CD4-positive, alpha-beta memory T cell (primary cell): ENCODE data around the gene DEFB108B. TPM values are rescaled to one million over a fixed set of nuclear protein-coding genes. Genes with fewer than 3 reads are reported as not detected.
"Not testable (repeated sequence)": the region's sequence is repeated elsewhere in the genome, so short reads cannot be mapped to it uniquely, and the experiment has no call there.

Experiments
- CTCF ChIA-PET: fragments of 350-600 bp; sonication (Branson Sonifier 250); formaldehyde crosslinking; loops from one replicate; lab custom pipeline; 2021; ENCODE audit warnings: inconsistent platforms; ENCODE audit not compliant: partially characterized antibody; lab: Charles Lee
- POLR2A ChIA-PET: fragments of 350-600 bp; sonication (Branson Sonifier 250); formaldehyde crosslinking; loops from one replicate; lab custom pipeline; 2021; ENCODE audit not compliant: partially characterized antibody; lab: Charles Lee
- DNase-seq, 5 donors: peaks; one replicate each; pipeline versions ENCODE4 v3.0.0 to v3.0.0-alpha.2; 2020 to 2022; ENCODE audit warnings: mixed read lengths in 1 of 5
- H3K27ac ChIP-seq: one replicate; pipeline ENCODE4 v1.7.0; 2013; ENCODE audit warnings: low read depth, low read length
- H3K27me3 ChIP-seq: 2 replicates; pipeline ENCODE4 v1.7.0; 2013; ENCODE audit warnings: mild to moderate bottlenecking, low read length, moderate library complexity; ENCODE audit not compliant: insufficient read depth
- H3K36me3 ChIP-seq: 2 replicates; pipeline ENCODE4 v1.7.0; 2013; ENCODE audit warnings: mild to moderate bottlenecking, low read length, moderate library complexity; ENCODE audit not compliant: insufficient read depth
- H3K4me1 ChIP-seq: 2 replicates; pipeline ENCODE4 v1.7.0; 2013; ENCODE audit warnings: mild to moderate bottlenecking, low read length, moderate library complexity; ENCODE audit not compliant: insufficient read depth
- H3K4me3 ChIP-seq, 2 donors: one replicate each; pipeline ENCODE4 v1.7.0; 2013; ENCODE audit warnings: low read length in 2 of 2, mild to moderate bottlenecking in 1 of 2
- H3K9me3 ChIP-seq, 2 donors: one replicate each; pipeline ENCODE4 v1.7.0; 2013; ENCODE audit warnings: low read length in 2 of 2, control low read depth in 1 of 2; ENCODE audit not compliant: control insufficient read depth in 1 of 2
- H3K27ac Mint-ChIP-seq, 7 donors: one replicate each; pipeline ENCODE4 v1.8.0; 2020 to 2021; ENCODE audit warnings: mixed read lengths in 7 of 7, mild to moderate bottlenecking in 6 of 7, inconsistent platforms in 3 of 7, moderate library complexity in 3 of 7
- H3K27me3 Mint-ChIP-seq, 2 donors: one replicate each; pipeline ENCODE4 v1.8.0; 2020 to 2021; ENCODE audit warnings: mixed read lengths in 2 of 2
- H3K36me3 Mint-ChIP-seq, 2 donors: one replicate each; pipeline ENCODE4 v1.8.0; 2020 to 2021; ENCODE audit warnings: mixed read lengths in 2 of 2, inconsistent platforms in 1 of 2, mild to moderate bottlenecking in 1 of 2
- H3K4me1 Mint-ChIP-seq, 4 donors: one replicate each; pipeline ENCODE4 v1.8.0; 2020 to 2021; ENCODE audit warnings: mixed read lengths in 4 of 4, mild to moderate bottlenecking in 1 of 4
- H3K4me3 Mint-ChIP-seq, 8 donors: one replicate each; pipeline ENCODE4 v1.8.0; 2020 to 2021; ENCODE audit warnings: mixed read lengths in 8 of 8, mild to moderate bottlenecking in 7 of 8, moderate library complexity in 6 of 8, inconsistent platforms in 3 of 8
- H3K9me3 Mint-ChIP-seq, 8 donors: one replicate each; pipeline ENCODE4 v1.8.0; 2020 to 2021; ENCODE audit warnings: mixed read lengths in 8 of 8, mild to moderate bottlenecking in 5 of 8, inconsistent platforms in 3 of 8, moderate library complexity in 1 of 8
- intact Hi-C: fragments of 100-400 bp; cut with micrococcal nuclease; formaldehyde crosslinking; loops from one replicate; pipeline ENCODE4 v1.15.1; 2023
- polyA plus RNA-seq, 2 donors: library from polyadenylated mRNA; unstranded; fragments of 300-500 nt; fragmentation: Illumina TruSeq; gene quantifications; one replicate each; pipeline ENCODE4 v1.2.3, GENCODE V29; 2021
- total RNA-seq, 2 experiments: library from RNA; stranded (reverse); gene quantifications; one replicate each; pipeline ENCODE4 v1.2.3, GENCODE V29; 2021

DEFB108B gene
- total and polyA plus RNA-seq, 4 experiments from 2014 or later: not detected

DNA sequence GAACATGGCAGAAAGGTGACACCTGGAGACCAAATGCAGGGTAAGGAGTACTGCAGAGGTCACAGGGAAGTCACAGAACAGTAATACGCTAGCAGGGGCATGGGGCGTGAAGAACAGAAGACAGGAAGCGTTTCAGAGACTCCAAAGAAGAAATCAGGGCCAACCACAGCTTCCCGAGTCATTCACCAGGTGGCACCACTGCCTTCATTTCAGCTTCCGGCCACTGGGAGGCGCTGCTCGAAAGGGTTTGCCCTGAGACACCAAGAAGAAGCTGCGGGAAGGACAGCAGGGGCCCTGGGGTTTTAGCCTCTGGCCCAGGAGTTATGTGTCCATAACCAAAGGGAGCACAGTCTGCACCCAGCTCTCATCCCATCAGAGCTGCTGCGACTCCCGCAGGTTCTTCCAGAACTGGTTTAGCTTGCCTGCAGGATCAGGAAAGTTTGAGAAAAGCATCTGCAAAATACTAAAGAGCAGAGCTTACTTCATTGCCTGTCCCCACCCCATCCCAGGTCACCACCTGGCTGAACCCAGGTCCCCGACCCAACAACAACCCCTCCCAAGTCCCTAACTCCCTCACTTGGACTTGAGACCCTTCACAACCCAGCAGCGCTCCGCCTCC is 32.6 kb upstream of the DEFB108B start:
- H3K36me3 Mint-ChIP-seq, H3K4me1 ChIP-seq, H3K27me3 ChIP-seq, H3K9me3 Mint-ChIP-seq, H3K36me3 ChIP-seq, H3K4me3 ChIP-seq, H3K27ac ChIP-seq, H3K27me3 Mint-ChIP-seq, H3K9me3 ChIP-seq: not testable (repeated sequence)
- POLR2A ChIA-PET: interaction anchor here (0.6 to 1.4 kb wide), 2 partner anchors 13 to 14 kb away, joined by 3 read pairs; no protein-coding TSS in a partner anchor
- intact Hi-C loops: loop anchor here (1.0 kb wide), 1 partner anchor 13 kb away; no protein-coding TSS in a partner anchor
- H3K27ac Mint-ChIP-seq: peak overlapping the region in 4 of 7 donors; percentile 48 to 81 (median 70)
- peak; percentile 82 to 86 (median 84) for DNase-seq
- CTCF ChIA-PET: interaction anchor here (0.8 to 1.7 kb wide), 3 partner anchors 12 to 127 kb away, joined by 4 to 23 read pairs (median 6); no protein-coding TSS in a partner anchor
- H3K4me3 Mint-ChIP-seq: peak overlapping the region in 1 of 8 donors; percentile 34
- H3K4me1 Mint-ChIP-seq: peaks cover 0 to 20% (median 5%) of the 10 kb centered on the region in 4 donors

- H3K27ac ChIP-seq, H3K27me3 ChIP-seq, H3K27me3 Mint-ChIP-seq, H3K9me3 ChIP-seq, DNase-seq, H3K9me3 Mint-ChIP-seq, H3K27ac Mint-ChIP-seq, H3K4me3 Mint-ChIP-seq, H3K4me1 ChIP-seq, intact Hi-C loops, H3K4me3 ChIP-seq, H3K36me3 Mint-ChIP-seq, H3K36me3 ChIP-seq: not testable (repeated sequence)
- ChIA-PET POLR2A (interaction anchor here (1.4 kb wide), 1 partner anchor 15 kb away, joined by 3 read pairs; no protein-coding TSS in a partner anchor), CTCF (interaction anchor here (1.2 to 1.7 kb wide), 2 partner anchors 12 to 13 kb away, joined by 6 to 23 read pairs; no protein-coding TSS in a partner anchor)
- peaks cover 0 to 20% (median 5%) of the 10 kb centered on the region in 4 donors for H3K4me1 Mint-ChIP-seq
These were observed 32.0 kb upstream of the DEFB108B start for GRCh38 chr11:71801026-71801425.

DNA sequence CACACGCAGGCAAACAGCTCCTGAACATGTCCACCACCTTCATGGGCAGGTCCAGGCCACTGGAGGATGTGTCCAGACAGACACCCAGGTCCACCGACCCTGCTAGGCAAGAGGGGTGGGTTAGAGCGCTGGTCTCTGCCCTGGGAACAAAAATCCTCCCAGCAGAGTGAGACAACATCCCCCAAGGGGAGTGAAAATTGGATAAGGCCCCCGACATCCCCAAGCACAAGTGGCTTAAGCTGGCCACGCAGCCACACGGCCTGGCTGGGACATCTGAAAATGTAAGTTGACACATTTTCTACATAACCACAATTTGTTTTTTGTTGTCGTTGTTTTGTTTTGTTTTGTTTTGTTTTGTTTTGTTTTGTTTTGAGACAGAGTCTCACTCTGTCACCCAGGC is 30.1 kb upstream of the DEFB108B start:
- POLR2A ChIA-PET, DNase-seq, intact Hi-C loops: not testable (repeated sequence)

DNA sequence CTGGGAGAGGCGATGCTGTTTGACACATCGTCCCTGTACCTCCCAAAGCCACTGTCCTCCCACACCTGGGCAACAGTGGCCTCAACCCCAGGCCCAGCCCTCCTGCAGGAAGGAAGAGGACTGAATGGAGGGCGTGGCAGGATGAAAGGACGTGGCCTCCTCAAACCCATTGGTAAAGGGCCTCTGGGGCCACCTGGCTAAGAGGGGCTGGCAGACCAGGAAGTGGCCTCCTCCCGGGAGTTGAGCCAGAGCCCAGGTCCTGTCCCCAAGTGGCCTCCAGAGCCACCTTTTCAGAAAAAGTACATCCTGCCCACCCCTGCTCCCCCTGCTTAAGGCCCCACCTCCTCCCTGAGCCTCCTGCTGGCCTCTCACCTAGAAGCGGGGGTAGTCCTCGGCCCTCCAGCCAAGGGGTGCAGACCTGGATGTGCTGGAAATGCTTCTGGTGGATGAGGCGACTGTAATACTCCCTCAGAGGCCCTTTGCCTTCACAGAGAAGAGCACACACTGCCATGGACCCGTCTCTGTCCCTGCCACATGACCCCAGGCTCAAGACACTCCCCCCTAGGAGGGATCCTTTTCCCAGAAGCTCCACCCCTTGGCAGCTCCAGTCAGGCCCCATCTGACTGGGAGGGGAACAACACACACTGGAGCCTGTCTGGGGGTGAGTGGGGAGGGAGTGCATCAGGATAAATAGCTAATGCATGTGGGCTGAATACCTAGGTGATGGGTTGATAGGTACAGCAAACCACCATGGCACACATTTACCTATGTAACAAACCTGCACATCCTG is 28.6 kb upstream of the DEFB108B start:
- H3K36me3 ChIP-seq, intact Hi-C loops, H3K9me3 ChIP-seq, DNase-seq, H3K27ac Mint-ChIP-seq, CTCF ChIA-PET, POLR2A ChIA-PET, H3K36me3 Mint-ChIP-seq, H3K4me3 Mint-ChIP-seq, H3K4me1 ChIP-seq, H3K27me3 Mint-ChIP-seq, H3K27me3 ChIP-seq, H3K27ac ChIP-seq, H3K4me3 ChIP-seq, H3K9me3 Mint-ChIP-seq: not testable (repeated sequence)
- peaks cover 0 to 19% (median 5%) of the 10 kb centered on the region in 4 donors for H3K4me1 Mint-ChIP-seq

More for the DNA sequence above, 30.1 kb upstream of the DEFB108B start:
- H3K4me3 ChIP-seq, H3K9me3 Mint-ChIP-seq, H3K27ac Mint-ChIP-seq, CTCF ChIA-PET, H3K4me1 ChIP-seq, H3K27me3 ChIP-seq, H3K36me3 Mint-ChIP-seq, H3K27me3 Mint-ChIP-seq, H3K9me3 ChIP-seq, H3K27ac ChIP-seq, H3K4me3 Mint-ChIP-seq, H3K36me3 ChIP-seq: not testable (repeated sequence)
- peaks cover 0 to 20% (median 5%) of the 10 kb centered on the region in 4 donors for H3K4me1 Mint-ChIP-seq

- ChIA-PET CTCF (interaction anchor here (3.0 to 4.6 kb wide), 2 partner anchors 12 to 19 kb away, joined by 14 to 23 read pairs; no protein-coding TSS in a partner anchor), POLR2A (interaction anchor here (1.1 kb wide), 1 partner anchor 26 kb away, joined by 4 read pairs; no protein-coding TSS in a partner anchor)
- not testable (repeated sequence) for H3K4me3 ChIP-seq, H3K36me3 ChIP-seq, H3K36me3 Mint-ChIP-seq, DNase-seq, H3K4me1 Mint-ChIP-seq, H3K9me3 ChIP-seq, H3K9me3 Mint-ChIP-seq, H3K4me1 ChIP-seq, H3K27me3 Mint-ChIP-seq, H3K27ac ChIP-seq, H3K27me3 ChIP-seq
- intact Hi-C loops: loop anchor here (2.0 kb wide), 1 partner anchor 116 kb away; the partner anchor contains the start of genes RNF121 and XNDC1N
- Mint-ChIP-seq H3K4me3 (peak overlapping the region in 7 of 8 donors; percentile 8 to 78 (median 60)), H3K27ac (peak overlapping the region in 4 of 7 donors; percentile 37 to 72 (median 52))
These were observed 20.5 kb upstream of the DEFB108B start for GRCh38 chr11:71812529-71812928.

DNA sequence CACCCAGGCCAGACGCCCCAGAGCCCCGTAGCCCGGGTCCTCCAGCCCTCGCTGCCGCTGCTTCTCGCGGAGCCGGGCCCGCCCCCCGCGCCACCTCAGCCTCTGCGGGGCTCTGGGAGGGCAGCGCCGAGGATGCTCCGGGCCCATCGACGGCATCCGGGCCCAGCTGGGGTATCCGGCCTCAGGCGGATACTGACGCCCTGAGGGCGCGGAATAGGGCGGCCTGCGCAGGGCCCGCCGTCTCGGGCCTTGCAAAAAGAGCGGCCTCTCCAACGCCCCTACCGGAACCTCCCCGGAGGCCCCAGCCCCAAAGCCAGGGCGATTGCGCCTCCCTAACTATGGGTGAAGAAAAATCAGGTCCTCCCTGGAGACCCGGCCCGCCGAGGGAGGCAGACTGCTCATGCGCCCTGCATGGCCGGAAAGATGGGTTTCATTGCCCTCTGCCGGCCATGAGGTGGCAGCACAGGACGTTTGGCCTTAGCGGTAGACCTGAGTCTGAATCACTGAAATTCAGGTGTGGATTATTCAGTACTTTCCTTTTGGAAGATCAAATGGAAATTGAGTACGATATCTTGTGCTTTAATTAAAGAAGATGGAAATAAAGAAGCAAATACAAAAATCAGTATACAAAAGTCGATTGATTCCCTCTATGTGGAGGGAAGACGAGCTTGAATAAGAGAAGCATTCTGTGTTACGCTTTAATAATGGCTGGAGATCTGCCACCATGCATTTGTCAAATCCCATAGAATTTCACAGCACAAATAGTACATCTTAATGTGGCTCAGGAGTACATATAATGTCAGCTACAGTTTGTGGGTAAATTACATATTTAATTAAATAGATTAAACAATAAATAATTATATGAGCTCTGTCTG is 19.3 kb upstream of the DEFB108B start:
- not testable (repeated sequence) for H3K27me3 Mint-ChIP-seq, H3K36me3 ChIP-seq, H3K27me3 ChIP-seq, H3K36me3 Mint-ChIP-seq, H3K4me1 Mint-ChIP-seq, H3K4me1 ChIP-seq, H3K9me3 ChIP-seq, H3K9me3 Mint-ChIP-seq
- intact Hi-C loops: loop anchor here (1.0 to 2.0 kb wide), 4 partner anchors 13 to 115 kb away; partner anchors contain the start of genes RNF121 and XNDC1N
- Mint-ChIP-seq H3K4me3 (peak overlapping the region; percentile 59 to 89 (median 88)), H3K27ac (peak overlapping the region; percentile 45 to 96 (median 91))
- ChIA-PET POLR2A (interaction anchor here (0.6 to 1.3 kb wide), 5 partner anchors 13 to 114 kb away, joined by 3 to 4 read pairs (median 3); partner anchors contain the start of gene XNDC1N), CTCF (interaction anchor here (1.5 to 4.6 kb wide), 4 partner anchors 12 to 21 kb away, joined by 3 to 23 read pairs (median 10); no protein-coding TSS in a partner anchor)
- peak overlapping the region in 1 of 2 donors; percentile 53 for H3K4me3 ChIP-seq
- peak; percentile 82 to 88 (median 85) for DNase-seq
- H3K27ac ChIP-seq: peak overlapping the region; percentile 63
